Ectodermal cell (in vitro differentiated cells): ENCODE data around the gene MYO1D.

ENCODE experiments used
- H3K27ac ChIP-seq: 2 replicates; pipeline ENCODE4 v1.7.0; 2013; ENCODE audit warnings: mild to moderate bottlenecking, low read depth, low read length; ENCODE audit not compliant: insufficient read depth, poor library complexity, severe bottlenecking
- H3K27me3 ChIP-seq: 2 replicates; pipeline ENCODE4 v1.7.0; 2013; ENCODE audit warnings: mild to moderate bottlenecking, low read length; ENCODE audit not compliant: insufficient read depth, control insufficient read depth, poor library complexity, severe bottlenecking
- H3K36me3 ChIP-seq: one replicate; pipeline ENCODE4 v1.7.0; 2013; ENCODE audit warnings: low read length; ENCODE audit not compliant: control insufficient read depth, insufficient read depth
- H3K4me1 ChIP-seq: one replicate; pipeline ENCODE4 v1.7.0; 2013; ENCODE audit warnings: low read length; ENCODE audit not compliant: control insufficient read depth, insufficient read depth
- H3K4me3 ChIP-seq: 2 replicates; pipeline ENCODE4 v1.7.0; 2013; ENCODE audit warnings: low read depth, low read length, control low read depth; ENCODE audit not compliant: insufficient read depth
- H3K9me3 ChIP-seq: 2 replicates; pipeline ENCODE4 v1.7.0; 2013; ENCODE audit warnings: mild to moderate bottlenecking, low read length, moderate library complexity; ENCODE audit not compliant: control insufficient read depth
- WGBS, 2 experiments: methylation state at CpG; one replicate each; pipeline ENCODE4 v1.1.7; 2013; ENCODE audit warnings: missing lambda C conversion rate in 2 of 2; 5-methylcytosine and 5-hydroxymethylcytosine counted together

MYO1D gene

DNA sequence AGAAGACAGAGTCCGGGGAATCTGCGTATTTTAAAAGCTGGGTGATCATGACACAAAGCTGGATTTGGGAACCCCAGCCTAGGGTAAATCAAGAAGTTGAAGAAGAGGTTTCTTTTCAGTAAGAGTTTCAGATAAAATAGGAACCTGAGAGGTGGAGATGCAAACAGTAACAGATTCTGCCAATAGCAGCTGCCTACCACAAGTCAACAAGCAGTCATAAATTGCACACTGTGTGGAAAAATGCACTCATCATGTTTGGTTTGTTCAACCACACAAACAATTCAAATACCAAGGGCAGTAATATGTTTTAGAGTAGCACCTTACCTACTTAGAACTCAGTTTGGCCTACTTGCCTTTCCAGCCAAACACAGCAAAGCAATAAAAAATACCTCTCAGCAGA, 14.0 kb downstream of the MYO1D start:
- no peak overlapping the region for H3K4me3 ChIP-seq
- no peak overlapping the region for H3K27ac ChIP-seq
- no peaks in the 10 kb centered on the region for H3K36me3 ChIP-seq
- H3K27me3 ChIP-seq = no peaks in the 10 kb centered on the region
- H3K9me3 ChIP-seq = no peaks in the 10 kb centered on the region
- 95 to 96% methylated on average over 2 of the region's 2 CpGs for WGBS, 2 experiments
- no peaks in the 10 kb centered on the region for H3K4me1 ChIP-seq

DNA sequence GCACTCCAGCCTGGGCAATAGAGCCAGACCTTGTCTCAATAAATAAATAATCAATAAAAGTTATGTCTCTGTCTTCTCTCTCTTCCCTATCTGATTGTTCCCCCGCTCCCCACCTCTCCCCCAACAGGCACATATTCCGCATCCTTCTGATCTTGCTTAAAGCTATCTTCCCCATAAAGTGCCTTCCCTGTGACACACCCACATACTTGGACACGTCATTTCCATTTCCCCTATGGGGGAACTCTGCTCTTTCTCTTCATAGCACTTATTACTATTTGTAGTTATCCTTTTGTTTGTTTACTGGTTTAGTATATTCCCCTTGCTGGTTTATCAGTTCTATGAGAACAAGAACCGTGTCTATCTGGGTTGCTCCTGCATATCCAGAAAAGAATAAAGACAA, 14.9 kb downstream of the MYO1D start:
- no peaks in the 10 kb centered on the region for H3K36me3 ChIP-seq
- no peak overlapping the region for H3K27ac ChIP-seq
- H3K4me3 ChIP-seq = no peak overlapping the region
- H3K27me3 ChIP-seq = no peaks in the 10 kb centered on the region
- WGBS, 2 experiments = 91 to 95% methylated on average over 3 to 4 of the region's 4 CpGs
- H3K4me1 ChIP-seq = no peaks in the 10 kb centered on the region
- H3K9me3 ChIP-seq = no peaks in the 10 kb centered on the region

DNA sequence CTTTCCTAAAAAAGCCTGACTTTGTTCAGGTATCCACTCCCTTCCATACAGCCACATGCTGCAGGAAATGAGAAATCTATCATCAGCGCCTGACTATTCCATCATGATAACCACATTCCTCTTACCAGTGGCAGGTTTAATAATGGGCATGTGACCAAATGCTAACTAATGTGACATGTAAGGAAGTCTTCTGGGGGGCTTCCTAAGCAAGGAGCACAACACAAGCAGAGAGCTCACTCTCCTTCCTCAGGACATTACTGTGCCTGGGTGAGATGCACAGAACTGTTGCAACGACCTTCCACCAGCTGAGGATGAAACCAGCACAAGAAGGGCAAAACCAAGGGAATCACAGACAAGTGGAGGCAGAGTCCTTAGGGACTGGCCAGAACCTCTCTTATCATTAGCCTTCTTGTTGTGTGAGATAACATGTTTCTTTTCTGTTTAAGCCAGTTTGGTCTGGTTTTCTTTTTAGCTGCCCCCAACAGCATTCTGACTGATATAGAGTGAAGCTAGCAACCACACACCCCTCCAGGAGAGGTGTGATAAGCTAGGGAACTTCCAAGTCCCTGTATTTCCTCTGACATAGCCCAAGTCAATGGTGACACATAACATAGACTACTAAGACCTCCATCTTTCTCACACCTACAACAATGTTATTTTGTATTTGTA, 16.9 kb downstream of the MYO1D start:
- no peaks in the 10 kb centered on the region for H3K36me3 ChIP-seq
- no peak overlapping the region for H3K4me3 ChIP-seq
- no peak overlapping the region for H3K27ac ChIP-seq
- 88 to 92% methylated on average over 2 of the region's 2 CpGs for WGBS, 2 experiments
- no peaks in the 10 kb centered on the region for H3K9me3 ChIP-seq
- no peaks in the 10 kb centered on the region for H3K27me3 ChIP-seq
- H3K4me1 ChIP-seq = no peaks in the 10 kb centered on the region

DNA sequence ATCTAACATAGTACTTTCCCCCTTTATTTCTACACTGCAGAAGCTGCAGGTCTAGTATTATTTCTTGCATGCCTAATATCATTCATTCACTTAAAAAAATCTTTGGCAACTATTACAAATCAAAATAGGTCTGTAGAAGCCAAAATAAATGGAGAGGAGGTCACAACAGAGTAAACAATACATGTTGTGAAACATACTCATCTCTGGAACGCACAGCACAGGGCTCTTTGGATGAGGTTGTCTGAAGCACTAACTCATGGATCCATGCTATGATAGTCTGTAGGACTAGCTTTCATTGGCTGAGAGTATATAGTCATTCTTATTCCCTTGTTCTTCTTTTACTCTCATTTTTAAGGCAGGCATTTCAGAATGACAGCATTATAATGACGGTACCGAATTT, 21.3 kb downstream of the MYO1D start:
- no peaks in the 10 kb centered on the region for H3K36me3 ChIP-seq
- H3K9me3 ChIP-seq = no peaks in the 10 kb centered on the region
- H3K4me3 ChIP-seq = no peak overlapping the region
- no peak overlapping the region for H3K27ac ChIP-seq
- H3K27me3 ChIP-seq = no peaks in the 10 kb centered on the region
- WGBS, 2 experiments = 94% methylated on average over 3 of the region's 3 CpGs
- H3K4me1 ChIP-seq = no peaks in the 10 kb centered on the region

DNA sequence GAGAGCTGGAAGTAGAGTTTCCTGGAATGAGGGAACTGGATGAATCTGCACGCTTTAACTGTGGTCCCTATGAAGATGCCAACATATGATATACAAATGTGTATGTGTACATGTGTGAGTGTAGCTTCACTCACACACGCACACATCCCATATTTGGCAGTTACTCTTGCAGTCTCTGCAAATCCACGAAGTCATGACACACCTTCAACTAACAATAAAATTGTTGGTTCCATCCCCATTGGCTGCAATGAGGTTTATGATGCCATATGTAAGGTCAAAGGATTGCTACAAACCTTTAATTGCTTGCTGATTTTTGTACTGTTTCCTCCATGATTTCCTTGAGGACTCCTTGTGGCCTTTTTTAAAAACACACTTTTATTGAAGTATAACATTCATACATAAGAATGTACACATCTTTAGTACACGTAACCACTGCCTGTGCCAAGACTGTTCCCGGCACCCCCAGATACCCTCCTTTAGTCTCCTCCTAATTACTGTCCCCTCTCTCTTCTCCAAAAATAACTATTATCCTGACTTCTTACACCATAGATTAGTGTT, 22.0 kb downstream of the MYO1D start:
- H3K27me3 ChIP-seq = no peaks in the 10 kb centered on the region
- WGBS, 2 experiments = 89 to 97% methylated on average over 4 to 5 of the region's 5 CpGs
- H3K4me1 ChIP-seq = no peaks in the 10 kb centered on the region
- no peak overlapping the region for H3K4me3 ChIP-seq
- no peak overlapping the region for H3K27ac ChIP-seq
- no peaks in the 10 kb centered on the region for H3K9me3 ChIP-seq
- H3K36me3 ChIP-seq = no peaks in the 10 kb centered on the region

DNA sequence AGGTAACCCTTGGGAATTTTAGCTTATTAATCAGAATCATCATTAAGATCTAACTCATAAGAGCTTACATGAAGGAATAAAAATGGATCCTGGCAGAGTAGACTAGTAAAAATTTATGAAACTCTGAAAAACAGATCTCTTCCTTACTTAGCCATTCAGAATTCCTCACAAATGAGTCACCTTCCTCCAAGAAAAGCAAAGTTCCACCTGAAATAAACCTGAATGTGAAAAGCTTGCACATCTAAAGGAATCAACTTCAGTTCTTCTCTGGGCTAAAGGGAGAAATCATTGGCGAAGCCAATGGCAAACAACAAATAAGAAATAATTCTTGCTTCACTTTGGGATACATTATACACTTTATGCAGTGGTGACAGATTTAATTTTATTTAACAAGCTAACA, 22.7 kb downstream of the MYO1D start:
- H3K9me3 ChIP-seq = no peaks in the 10 kb centered on the region
- H3K27ac ChIP-seq = no peak overlapping the region
- no peaks in the 10 kb centered on the region for H3K27me3 ChIP-seq
- no peaks in the 10 kb centered on the region for H3K36me3 ChIP-seq
- H3K4me3 ChIP-seq = no peak overlapping the region
- WGBS, 2 experiments = 86% methylated on average over 1 of the region's 1 CpG; no CpG with 5 or more reads in 1 of the 2 experiments
- H3K4me1 ChIP-seq = no peaks in the 10 kb centered on the region

DNA sequence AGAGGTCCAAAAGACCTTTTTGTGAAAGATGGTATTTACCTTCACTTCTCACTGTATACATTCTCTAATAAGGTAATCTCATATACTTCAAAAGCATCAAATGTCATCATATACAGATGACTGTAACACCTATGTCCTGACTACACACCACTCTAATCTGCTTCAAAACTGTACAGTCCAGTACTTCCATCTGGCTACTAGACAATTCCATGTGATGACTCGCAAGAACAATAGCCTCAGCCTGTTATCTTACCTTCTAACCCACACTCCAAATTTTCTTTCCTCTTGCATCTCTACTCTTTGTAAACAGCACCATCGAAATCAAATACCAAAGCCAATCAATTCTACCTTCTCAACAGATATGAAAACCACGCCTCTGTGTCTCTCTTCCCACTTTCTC, 24.1 kb downstream of the MYO1D start:
- Histone ChIP-seq H3K36me3 (no peaks in the 10 kb centered on the region), H3K27ac (no peak overlapping the region), H3K4me3 (no peak overlapping the region), H3K4me1 (no peaks in the 10 kb centered on the region), H3K27me3 (no peaks in the 10 kb centered on the region), H3K9me3 (no peaks in the 10 kb centered on the region)
- 91 to 96% methylated on average over 3 of the region's 3 CpGs for WGBS, 2 experiments

DNA sequence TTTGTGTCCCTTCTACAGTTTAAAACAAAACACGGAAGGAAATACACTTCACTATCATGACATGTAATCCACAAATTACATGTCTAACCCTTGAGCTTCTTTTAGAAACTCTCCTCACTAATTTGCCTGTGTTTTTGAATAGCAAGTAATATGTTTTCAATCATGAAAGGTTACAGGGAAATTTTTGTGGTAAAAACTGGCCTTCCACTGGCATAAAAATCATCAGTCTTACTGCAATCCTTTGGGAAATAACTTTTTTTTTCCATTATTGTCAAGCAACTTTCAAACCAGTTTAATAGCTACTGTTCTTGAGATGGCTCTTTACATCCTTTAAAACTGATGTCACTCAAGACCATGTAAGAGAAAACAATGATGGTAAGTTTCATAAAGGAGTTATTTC, 27.0 kb downstream of the MYO1D start:
- Histone ChIP-seq H3K9me3 (no peaks in the 10 kb centered on the region), H3K4me1 (no peaks in the 10 kb centered on the region), H3K36me3 (no peaks in the 10 kb centered on the region), H3K27ac (no peak overlapping the region), H3K4me3 (no peak overlapping the region), H3K27me3 (no peaks in the 10 kb centered on the region)
- 100% methylated on average over 1 of the region's 1 CpG for WGBS, 2 experiments

DNA sequence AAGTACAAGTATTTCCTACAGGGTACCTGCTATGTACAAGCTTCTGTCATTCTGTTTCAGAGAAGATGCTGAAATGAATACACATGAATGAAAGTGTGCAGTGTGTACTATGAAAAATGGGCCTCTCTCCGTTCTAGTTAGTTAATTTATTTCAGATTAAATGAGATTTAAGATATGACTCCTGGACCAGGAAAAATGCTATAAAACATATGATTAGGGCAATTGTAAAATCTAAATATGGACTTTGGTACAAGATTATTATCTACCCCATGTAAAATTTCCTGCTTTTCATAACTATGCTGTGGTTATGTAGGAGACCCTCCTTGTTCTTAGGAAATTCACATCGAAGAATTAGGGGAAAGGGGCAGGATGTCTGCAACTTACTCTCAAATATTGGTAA, 28.9 kb downstream of the MYO1D start:
- Histone ChIP-seq H3K4me3 (no peak overlapping the region), H3K27me3 (no peaks in the 10 kb centered on the region), H3K9me3 (no peaks in the 10 kb centered on the region), H3K4me1 (no peaks in the 10 kb centered on the region), H3K36me3 (no peaks in the 10 kb centered on the region), H3K27ac (no peak overlapping the region)
- 85 to 93% methylated on average over 2 of the region's 2 CpGs for WGBS, 2 experiments

DNA sequence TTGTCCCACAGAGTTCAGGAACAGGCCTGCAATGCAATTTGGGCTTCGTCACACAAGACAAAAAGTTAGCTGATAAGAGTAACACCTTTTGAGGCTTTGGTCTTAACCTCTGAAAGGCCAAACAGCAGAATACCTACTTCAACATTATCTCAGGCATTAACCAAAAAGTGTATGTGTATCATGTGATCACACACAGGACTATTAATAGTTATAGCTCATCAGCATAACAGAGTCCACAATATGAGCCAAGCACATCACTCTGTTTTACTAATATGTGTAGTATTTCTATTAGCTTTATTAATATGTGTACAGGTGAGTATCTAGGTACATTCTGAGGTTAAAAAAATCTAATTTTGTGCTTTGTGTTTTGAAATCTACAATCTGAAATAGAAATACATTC, 30.8 kb downstream of the MYO1D start:
- Histone ChIP-seq H3K36me3 (no peaks in the 10 kb centered on the region), H3K27me3 (no peaks in the 10 kb centered on the region), H3K4me1 (no peaks in the 10 kb centered on the region), H3K4me3 (no peak overlapping the region), H3K9me3 (no peaks in the 10 kb centered on the region), H3K27ac (no peak overlapping the region)
- 94 to 100% methylated on average over 1 of the region's 1 CpG for WGBS, 2 experiments
